Measurements from ENCODE around the gene CALHM6. TPM values are rescaled to one million over a fixed set of nuclear protein-coding genes. Genes with fewer than 3 reads are reported as not detected.

Gene CALHM6
- total and polyA plus RNA-seq, 8 donors = 5.0 to 8.7 (median 8.3) TPM; not detected in 3

DNA sequence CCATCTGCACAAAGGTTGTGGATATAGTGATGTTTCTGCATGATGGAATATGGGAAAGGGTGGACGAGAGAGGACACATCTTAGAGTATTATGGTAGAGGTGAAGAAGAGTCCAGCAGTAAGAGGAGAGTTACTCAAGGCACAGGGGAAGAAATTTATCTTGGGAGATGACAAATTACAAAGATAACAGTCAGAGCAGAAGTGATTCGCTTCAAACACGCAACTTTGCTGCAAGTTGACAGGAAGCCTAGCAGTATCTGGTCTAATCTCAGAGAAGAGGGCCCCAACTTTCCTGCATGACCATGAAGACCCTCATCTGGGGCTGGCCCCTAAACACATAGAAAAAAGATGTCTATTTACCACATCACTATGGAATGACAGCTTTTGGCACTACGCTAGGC, 1.2 kb upstream of the CALHM6 start:
- no peak for TF ChIP-seq CTCF (IDR thresholded peaks at IDR 0.05)
- TF ChIP-seq POLR2A (IDR thresholded peaks at IDR 0.05) = no peak
- no peak for TF ChIP-seq POLR2AphosphoS5 (IDR thresholded peaks at IDR 0.05)
- no peak for TF ChIP-seq EP300 (IDR thresholded peaks at IDR 0.05)

DNA sequence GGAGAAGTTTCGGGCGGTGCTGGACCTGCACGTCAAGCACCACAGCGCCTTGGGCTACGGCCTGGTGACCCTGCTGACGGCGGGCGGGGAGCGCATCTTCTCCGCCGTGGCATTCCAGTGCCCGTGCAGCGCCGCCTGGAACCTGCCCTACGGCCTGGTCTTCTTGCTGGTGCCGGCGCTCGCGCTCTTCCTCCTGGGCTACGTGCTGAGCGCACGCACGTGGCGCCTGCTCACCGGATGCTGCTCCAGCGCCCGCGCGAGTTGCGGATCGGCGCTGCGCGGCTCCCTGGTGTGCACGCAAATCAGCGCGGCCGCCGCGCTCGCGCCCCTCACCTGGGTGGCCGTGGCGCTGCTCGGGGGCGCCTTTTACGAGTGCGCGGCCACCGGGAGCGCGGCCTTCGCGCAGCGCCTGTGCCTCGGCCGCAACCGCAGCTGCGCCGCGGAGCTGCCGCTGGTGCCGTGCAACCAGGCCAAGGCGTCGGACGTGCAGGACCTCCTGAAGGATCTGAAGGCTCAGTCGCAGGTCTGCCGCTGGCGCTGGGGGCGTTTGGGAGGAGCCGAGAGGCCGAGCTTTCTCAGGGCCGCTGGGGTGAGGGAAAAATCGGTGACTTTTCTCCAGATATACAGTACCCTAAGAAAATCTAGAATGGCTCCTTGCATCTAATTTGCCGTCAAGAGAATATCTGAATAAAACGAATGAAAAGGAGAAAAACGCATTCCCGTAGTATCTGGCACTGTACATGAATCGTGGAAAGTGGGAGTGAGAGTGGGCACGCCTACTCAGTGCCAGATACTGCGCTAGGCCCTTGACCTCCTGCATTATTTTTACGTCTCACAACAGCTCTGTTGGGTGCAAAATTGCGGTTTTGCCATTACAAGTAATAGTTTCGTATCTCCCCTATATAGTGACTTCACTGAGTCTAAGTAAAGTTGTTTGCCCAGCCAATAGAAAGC, 1.0 kb downstream of the CALHM6 start:
- WGBS, 5 donors = 11 to 28% (median 15%) methylated on average over 44 to 84 of the region's 84 CpGs
- peak; percentile 35 to 88 for DNase-seq
- H3K27ac ChIP-seq = peak overlapping the region in 4 of 5 donors; percentile 22 to 50 (median 30)
- H3K4me3 ChIP-seq = peak overlapping the region; percentile 42 to 67 (median 54)
- peaks cover 0 to 16% (median 11%) of the 10 kb centered on the region in 4 donors for H3K4me1 ChIP-seq
- intact Hi-C loops (cut with DNase I; ENCODE audit: low total_unique reads) = no loop called here
- H3K36me3 ChIP-seq = no peaks in the 10 kb centered on the region
- TF ChIP-seq POLR2AphosphoS5 (IDR thresholded peaks at IDR 0.05) = no peak
- TF ChIP-seq POLR2A (IDR thresholded peaks at IDR 0.05) = no peak
- TF ChIP-seq EP300 (IDR thresholded peaks at IDR 0.05) = no peak
- TF ChIP-seq CTCF (IDR thresholded peaks at IDR 0.05) = no peak
- H3K9me3 ChIP-seq = no peaks in the 10 kb centered on the region
- peaks cover 0 to 29% (median 9%) of the 10 kb centered on the region in 3 donors for H3K27me3 ChIP-seq

More for the DNA sequence above, 1.2 kb upstream of the CALHM6 start:
- Histone ChIP-seq H3K4me3 (no peak overlapping the region), H3K9me3 (no peaks in the 10 kb centered on the region), H3K4me1 (peaks cover 0 to 16% (median 11%) of the 10 kb centered on the region in 4 donors), H3K27ac (no peak overlapping the region), H3K36me3 (no peaks in the 10 kb centered on the region), H3K27me3 (peaks cover 0 to 29% (median 9%) of the 10 kb centered on the region in 3 donors)
- no peak for DNase-seq
- 85 to 96% (median 92%) methylated on average over 4 of the region's 4 CpGs for WGBS, 5 donors
- intact Hi-C loops (cut with DNase I; ENCODE audit: low total_unique reads) = no loop called here

GRCh38 chr6:116463301-116463700, 2.1 kb downstream of the CALHM6 start:
- Histone ChIP-seq H3K4me3 (no peak overlapping the region), H3K36me3 (no peaks in the 10 kb centered on the region), H3K4me1 (peaks cover 0 to 16% (median 11%) of the 10 kb centered on the region in 4 donors), H3K9me3 (no peaks in the 10 kb centered on the region), H3K27me3 (peaks cover 0 to 29% (median 9%) of the 10 kb centered on the region in 3 donors), H3K27ac (no peak overlapping the region)
- TF ChIP-seq EP300 (IDR thresholded peaks at IDR 0.05) (no peak), POLR2A (IDR thresholded peaks at IDR 0.05) (no peak), CTCF (IDR thresholded peaks at IDR 0.05) (no peak), POLR2AphosphoS5 (IDR thresholded peaks at IDR 0.05) (no peak)
- 89 to 94% (median 93%) methylated on average over 4 of the region's 4 CpGs for WGBS, 5 donors
- intact Hi-C loops (cut with DNase I; ENCODE audit: low total_unique reads) = no loop called here
- no peak for DNase-seq

DNA sequence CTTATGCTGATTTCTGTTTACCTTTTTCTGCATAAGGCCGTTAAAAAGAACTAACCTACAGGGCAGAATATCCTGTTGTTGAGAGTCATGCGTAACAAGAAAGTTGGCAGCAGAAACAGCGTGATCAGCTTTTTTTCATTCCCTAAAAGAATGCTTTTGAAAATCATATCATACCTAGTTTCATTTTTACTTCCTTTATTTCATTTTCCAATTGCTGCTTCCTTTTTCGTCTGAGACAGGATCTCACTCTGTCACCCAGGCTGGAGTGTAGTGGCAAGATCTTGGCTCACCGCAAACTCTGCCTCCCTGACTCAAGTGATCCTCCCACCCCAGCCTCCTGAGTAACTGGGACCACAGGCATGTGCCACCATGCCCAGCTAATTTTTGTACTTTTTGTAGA, 4.1 kb downstream of the CALHM6 start:
- no peaks in the 10 kb centered on the region for H3K36me3 ChIP-seq
- peak overlapping the region in 1 of 5 donors; percentile 16 for H3K27ac ChIP-seq
- no peak overlapping the region for H3K4me3 ChIP-seq
- 36 to 51% (median 47%) methylated on average over 5 of the region's 5 CpGs for WGBS, 5 donors
- TF ChIP-seq CTCF (IDR thresholded peaks at IDR 0.05) (no peak), EP300 (IDR thresholded peaks at IDR 0.05) (no peak), POLR2AphosphoS5 (IDR thresholded peaks at IDR 0.05) (no peak), POLR2A (IDR thresholded peaks at IDR 0.05) (no peak)
- H3K27me3 ChIP-seq = peaks cover 0 to 29% (median 9%) of the 10 kb centered on the region in 3 donors
- H3K4me1 ChIP-seq = peaks cover 0 to 16% (median 11%) of the 10 kb centered on the region in 4 donors
- no peaks in the 10 kb centered on the region for H3K9me3 ChIP-seq
- peak in 1 of 2 donors; percentile 60 for DNase-seq
- intact Hi-C loops (cut with DNase I; ENCODE audit: low total_unique reads) = no loop called here

Measured in stomach (tissue), 9 donors.